Activated T-cell treated with anti-CD3 and anti-CD28 coated beads, Interleukin-2, amount 50 U/mL, for 4 hours (primary cell): ENCODE results near the gene R3HDM4. TPM values are rescaled to one million over a fixed set of nuclear protein-coding genes. Genes with fewer than 3 reads are reported as not detected.

ENCODE experiments used
- ATAC-seq, 2 donors: fragments of 200-7000 bp; cut with Tn5 transposase; one replicate each; pipeline ENCODE4 v1.10.0; 2021
- DNase-seq: peaks from one replicate; pipeline ENCODE4 v3.0.0-alpha.2; 2020
- H3K27me3 Mint-ChIP-seq: one replicate; pipeline ENCODE4 v1.8.0; 2021; ENCODE audit warnings: low read depth, mixed read lengths
- H3K36me3 Mint-ChIP-seq: one replicate; pipeline ENCODE4 v1.8.0; 2022; ENCODE audit warnings: mixed read lengths; ENCODE audit not compliant: insufficient read depth
- H3K4me1 Mint-ChIP-seq: one replicate; pipeline ENCODE4 v1.8.0; 2021; ENCODE audit warnings: low read depth, mixed read lengths
- H3K4me3 Mint-ChIP-seq: one replicate; pipeline ENCODE4 v1.8.0; 2021; ENCODE audit warnings: mild to moderate bottlenecking, moderate library complexity, mixed read lengths
- H3K9me3 Mint-ChIP-seq: one replicate; pipeline ENCODE4 v1.8.0; 2021; ENCODE audit warnings: mixed read lengths
- total RNA-seq, 3 donors: library from RNA; stranded (reverse); gene quantifications; one replicate each; pipeline ENCODE4 v1.2.1, GENCODE V29; 2021

R3HDM4 gene
- total RNA-seq, 3 donors from 2014 or later, result 92.3 to 97.7 (median 96.3) TPM

GRCh38 chr19:918152-918437 is 5.1 kb upstream of the R3HDM4 start:
- no peaks in the 10 kb centered on the region for H3K9me3 Mint-ChIP-seq
- H3K4me3 Mint-ChIP-seq, result peak overlapping the region; percentile 71
- ATAC-seq, result no peak

GRCh38 chr19:917323-918151 is 4.5 kb upstream of the R3HDM4 start, which contains the start of gene KISS1R:
TSS of gene KISS1R (plus strand) at chr19:917333. CDS start at chr19:917503, 170 bp downstream.
- peak within 1 kb of the TSS; percentile 71 for H3K4me3 Mint-ChIP-seq
- H3K36me3 Mint-ChIP-seq, result no peaks in the 10 kb centered on the region
- peaks cover 5% of the 10 kb centered on the region for H3K27me3 Mint-ChIP-seq
- H3K9me3 Mint-ChIP-seq, result no peaks in the 10 kb centered on the region
- H3K4me1 Mint-ChIP-seq, result peaks cover 22% of the 10 kb centered on the region
- DNase-seq, result peak; percentile 43
- peak; percentile 3 to 8 for ATAC-seq

More at GRCh38 chr19:918152-918437, 5.1 kb upstream of the R3HDM4 start:
- peaks cover 5% of the 10 kb centered on the region for H3K27me3 Mint-ChIP-seq
- peaks cover 22% of the 10 kb centered on the region for H3K4me1 Mint-ChIP-seq
- DNase-seq, result no peak
- no peaks in the 10 kb centered on the region for H3K36me3 Mint-ChIP-seq

- no peaks in the 10 kb centered on the region for H3K36me3 Mint-ChIP-seq
- no peaks in the 10 kb centered on the region for H3K9me3 Mint-ChIP-seq
- ATAC-seq (no peak), DNase-seq (peak; percentile 42)
- peak overlapping the region; percentile 19 for H3K4me3 Mint-ChIP-seq
- H3K4me1 Mint-ChIP-seq, result peaks cover 20% of the 10 kb centered on the region
- peaks cover 5% of the 10 kb centered on the region for H3K27me3 Mint-ChIP-seq
These were observed 3.8 kb upstream of the R3HDM4 start for GRCh38 chr19:916645-917322.

GRCh38 chr19:912181-913079 is 589 bp downstream of the R3HDM4 start:
- H3K27me3 Mint-ChIP-seq, result no peaks in the 10 kb centered on the region
- DNase-seq (peak; percentile 36), ATAC-seq (no peak)
- H3K9me3 Mint-ChIP-seq, result no peaks in the 10 kb centered on the region
- H3K36me3 Mint-ChIP-seq, result peaks cover 2% of the 10 kb centered on the region
- H3K4me3 Mint-ChIP-seq, result peak overlapping the region; percentile 83
- H3K4me1 Mint-ChIP-seq, result peaks cover 38% of the 10 kb centered on the region

GRCh38 chr19:911197-912033 is 1.6 kb downstream of the R3HDM4 start:
- peaks cover 2% of the 10 kb centered on the region for H3K36me3 Mint-ChIP-seq
- no peaks in the 10 kb centered on the region for H3K27me3 Mint-ChIP-seq
- DNase-seq (no peak), ATAC-seq (no peak)
- peak overlapping the region; percentile 78 for H3K4me3 Mint-ChIP-seq
- H3K4me1 Mint-ChIP-seq, result peaks cover 47% of the 10 kb centered on the region
- H3K9me3 Mint-ChIP-seq, result no peaks in the 10 kb centered on the region

GRCh38 chr19:907183-907853 is 5.7 kb downstream of the R3HDM4 start:
- Mint-ChIP-seq H3K36me3 (peaks cover 2% of the 10 kb centered on the region), H3K9me3 (no peaks in the 10 kb centered on the region), H3K27me3 (no peaks in the 10 kb centered on the region), H3K4me3 (no peak overlapping the region), H3K4me1 (peaks cover 66% of the 10 kb centered on the region)
- ATAC-seq (no peak), DNase-seq (no peak)

GRCh38 chr19:906480-906879 is 6.5 kb downstream of the R3HDM4 start:
- H3K9me3 Mint-ChIP-seq, result no peaks in the 10 kb centered on the region
- ATAC-seq (no peak), DNase-seq (no peak)
- peaks cover 2% of the 10 kb centered on the region for H3K36me3 Mint-ChIP-seq
- peaks cover 68% of the 10 kb centered on the region for H3K4me1 Mint-ChIP-seq
- H3K4me3 Mint-ChIP-seq, result no peak overlapping the region
- no peaks in the 10 kb centered on the region for H3K27me3 Mint-ChIP-seq

- Mint-ChIP-seq H3K27me3 (no peaks in the 10 kb centered on the region), H3K4me3 (no peak overlapping the region), H3K9me3 (no peaks in the 10 kb centered on the region), H3K4me1 (peaks cover 63% of the 10 kb centered on the region), H3K36me3 (no peaks in the 10 kb centered on the region)
- DNase-seq, result no peak
- no peak for ATAC-seq
These were observed 8.5 kb downstream of the R3HDM4 start for GRCh38 chr19:904545-904944.

GRCh38 chr19:903266-903797 is 9.7 kb downstream of the R3HDM4 start:
- peaks cover 51% of the 10 kb centered on the region for H3K4me1 Mint-ChIP-seq
- no peak overlapping the region for H3K4me3 Mint-ChIP-seq
- ATAC-seq, result no peak
- DNase-seq, result no peak
- H3K9me3 Mint-ChIP-seq, result no peaks in the 10 kb centered on the region
- no peaks in the 10 kb centered on the region for H3K27me3 Mint-ChIP-seq
- no peaks in the 10 kb centered on the region for H3K36me3 Mint-ChIP-seq

- Mint-ChIP-seq H3K4me1 (peaks cover 46% of the 10 kb centered on the region), H3K27me3 (no peaks in the 10 kb centered on the region), H3K9me3 (no peaks in the 10 kb centered on the region), H3K4me3 (no peak overlapping the region), H3K36me3 (peaks cover 2% of the 10 kb centered on the region)
- ATAC-seq (no peak), DNase-seq (no peak)
These were observed 10.4 kb downstream of the R3HDM4 start for GRCh38 chr19:902446-903226.

GRCh38 chr19:902093-902370 is 11.0 kb downstream of the R3HDM4 start:
- no peaks in the 10 kb centered on the region for H3K9me3 Mint-ChIP-seq
- H3K27me3 Mint-ChIP-seq, result no peaks in the 10 kb centered on the region
- DNase-seq, result no peak
- no peak overlapping the region for H3K4me3 Mint-ChIP-seq
- H3K36me3 Mint-ChIP-seq, result peaks cover 3% of the 10 kb centered on the region
- ATAC-seq, result no peak
- peaks cover 40% of the 10 kb centered on the region for H3K4me1 Mint-ChIP-seq

- Mint-ChIP-seq H3K9me3 (no peaks in the 10 kb centered on the region), H3K36me3 (peaks cover 8% of the 10 kb centered on the region), H3K4me1 (peaks cover 34% of the 10 kb centered on the region), H3K27me3 (no peaks in the 10 kb centered on the region), H3K4me3 (no peak overlapping the region)
- ATAC-seq (no peak), DNase-seq (no peak)
These were observed 11.6 kb downstream of the R3HDM4 start for GRCh38 chr19:901216-902092.
